Right lung (tissue), 5 donors: Measurements from ENCODE around the gene CCDC85C. TPM values are rescaled to one million over a fixed set of nuclear protein-coding genes. Genes with fewer than 3 reads are reported as not detected.

ENCODE experiments used
- DNase-seq, 2 donors: peaks; one replicate each; pipeline ENCODE4 v3.0.0-alpha.2; 2013
- polyA plus RNA-seq, 5 donors: library from polyadenylated mRNA; unstranded; fragments of 120-200 nt; gene quantifications; one replicate each; pipeline versions ENCODE4 v1.2.1 to v1.2.3, GENCODE V29; 2013; ENCODE audit warnings: inconsistent platforms in 1 of 5, low replicate concordance in 1 of 5; ENCODE audit not compliant: insufficient read length in 5 of 5, insufficient read depth in 1 of 5

The CCDC85C gene
- polyA plus RNA-seq, 5 donors = 6.4 to 17.5 (median 11.1) TPM

GRCh38 chr14:99573436-99574098 is 30.4 kb downstream of the CCDC85C start:
- DNase-seq = no peak

- no peak for DNase-seq
Measured at GRCh38 chr14:99573000-99573330, 31.0 kb downstream of the CCDC85C start.

GRCh38 chr14:99572173-99572999 is 31.6 kb downstream of the CCDC85C start:
- DNase-seq = no peak

- no peak for DNase-seq
Measured at GRCh38 chr14:99571303-99571986, 32.6 kb downstream of the CCDC85C start.

- DNase-seq = no peak
Measured at GRCh38 chr14:99570544-99571302, 33.3 kb downstream of the CCDC85C start.

GRCh38 chr14:99569725-99570543 is 34.1 kb downstream of the CCDC85C start:
- no peak for DNase-seq

GRCh38 chr14:99568567-99569560 is 35.1 kb downstream of the CCDC85C start:
- DNase-seq = no peak

GRCh38 chr14:99566390-99567354 is 37.3 kb downstream of the CCDC85C start:
- DNase-seq = no peak

- no peak for DNase-seq
Measured at GRCh38 chr14:99566009-99566389, 38.0 kb downstream of the CCDC85C start.

GRCh38 chr14:99565383-99565782 is 38.6 kb downstream of the CCDC85C start:
- DNase-seq = no peak

- DNase-seq = no peak
Measured at GRCh38 chr14:99564926-99565259, 39.1 kb downstream of the CCDC85C start.

- peak; percentile 85 for DNase-seq
Measured at GRCh38 chr14:99564256-99564925, 39.6 kb downstream of the CCDC85C start.

GRCh38 chr14:99563749-99564129 is 40.3 kb downstream of the CCDC85C start:
- no peak for DNase-seq

GRCh38 chr14:99562856-99563748 is 40.9 kb downstream of the CCDC85C start:
- DNase-seq = no peak

GRCh38 chr14:99561864-99562263 is 42.1 kb downstream of the CCDC85C start:
- no peak for DNase-seq

- no peak for DNase-seq
Measured at GRCh38 chr14:99560922-99561683, 42.9 kb downstream of the CCDC85C start.
